Adrenal gland (tissue), 5 donors: ENCODE measurements around the gene ZFAND5.

Experiments used
- POLR2A ChIP-seq, 2 donors: fragments of 450-650 bp; IDR thresholded peaks; one replicate each; pipeline ENCODE4 v1.6.1; 2017; ENCODE audit warnings: antibody characterized with exemption in 2 of 2, mild to moderate bottlenecking in 2 of 2, moderate library complexity in 1 of 2
- TF ChIP-seq, protein P1 (sequence below), 6 experiments: fragments of 450-650 bp in 4 of 6; fragments of 200-600 bp in 2 of 6; sonication (generic) in 1 of 6; IDR thresholded peaks; 1 replicate in 5 of 6; 2 replicates in 1 of 6; pipeline versions ENCODE4 v1.5.1 to v1.8.0; 2016 to 2021; ENCODE audit warnings: antibody characterized with exemption in 6 of 6, mild to moderate bottlenecking in 2 of 6, moderate library complexity in 1 of 6
- donor health status: DM: no; HTN: no; CAD: no.

- TF ChIP-seq, protein P1, sequence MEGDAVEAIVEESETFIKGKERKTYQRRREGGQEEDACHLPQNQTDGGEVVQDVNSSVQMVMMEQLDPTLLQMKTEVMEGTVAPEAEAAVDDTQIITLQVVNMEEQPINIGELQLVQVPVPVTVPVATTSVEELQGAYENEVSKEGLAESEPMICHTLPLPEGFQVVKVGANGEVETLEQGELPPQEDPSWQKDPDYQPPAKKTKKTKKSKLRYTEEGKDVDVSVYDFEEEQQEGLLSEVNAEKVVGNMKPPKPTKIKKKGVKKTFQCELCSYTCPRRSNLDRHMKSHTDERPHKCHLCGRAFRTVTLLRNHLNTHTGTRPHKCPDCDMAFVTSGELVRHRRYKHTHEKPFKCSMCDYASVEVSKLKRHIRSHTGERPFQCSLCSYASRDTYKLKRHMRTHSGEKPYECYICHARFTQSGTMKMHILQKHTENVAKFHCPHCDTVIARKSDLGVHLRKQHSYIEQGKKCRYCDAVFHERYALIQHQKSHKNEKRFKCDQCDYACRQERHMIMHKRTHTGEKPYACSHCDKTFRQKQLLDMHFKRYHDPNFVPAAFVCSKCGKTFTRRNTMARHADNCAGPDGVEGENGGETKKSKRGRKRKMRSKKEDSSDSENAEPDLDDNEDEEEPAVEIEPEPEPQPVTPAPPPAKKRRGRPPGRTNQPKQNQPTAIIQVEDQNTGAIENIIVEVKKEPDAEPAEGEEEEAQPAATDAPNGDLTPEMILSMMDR (IDR thresholded peaks at IDR 0.05) = no peak
- no peak for TF ChIP-seq POLR2A (IDR thresholded peaks at IDR 0.05)
Observed at GRCh38 chr9:72313507-72313906, 51.5 kb downstream of the ZFAND5 start.
